ENCODE results near the gene TMC1.
"Not testable (repeated sequence)": the region's sequence is repeated elsewhere in the genome, so short reads cannot be mapped to it uniquely, and the experiment has no call there.

TMC1 gene

GRCh38 chr9:72827950-72828731 is 306.7 kb downstream of the TMC1 start:
- DNase-seq, result no peak

GRCh38 chr9:72834994-72835393 is 313.6 kb downstream of the TMC1 start:
- DNase-seq, result no peak

GRCh38 chr9:72836790-72837189 is 315.4 kb downstream of the TMC1 start:
- DNase-seq, result no peak

- no peak for DNase-seq
Observed at GRCh38 chr9:72839085-72839484, 317.7 kb downstream of the TMC1 start.

GRCh38 chr9:72843520-72844439 is 322.4 kb downstream of the TMC1 start:
- DNase-seq, result no peak

GRCh38 chr9:72844440-72844768 is 323.0 kb downstream of the TMC1 start:
- no peak for DNase-seq

GRCh38 chr9:72845052-72845451 is 323.6 kb downstream of the TMC1 start:
- not testable (repeated sequence) for DNase-seq

- DNase-seq, result not testable (repeated sequence)
Observed at GRCh38 chr9:72850209-72850608, 328.8 kb downstream of the TMC1 start.

- DNase-seq, result no peak
Observed at GRCh38 chr9:72855321-72855720, 333.9 kb downstream of the TMC1 start.

- no peak for DNase-seq
Observed at GRCh38 chr9:72855890-72856523, 334.6 kb downstream of the TMC1 start.

GRCh38 chr9:72856972-72857623 is 335.7 kb downstream of the TMC1 start:
- peak; percentile 3 to 63 for DNase-seq

GRCh38 chr9:72857624-72857996 is 336.2 kb downstream of the TMC1 start:
- DNase-seq, result no peak

- DNase-seq, result no peak
Observed at GRCh38 chr9:72858089-72858912, 336.9 kb downstream of the TMC1 start.

- not testable (repeated sequence) for DNase-seq
Observed at GRCh38 chr9:72862788-72863187, 341.4 kb downstream of the TMC1 start.

GRCh38 chr9:72863456-72864094 is 342.2 kb downstream of the TMC1 start:
- no peak for DNase-seq

GRCh38 chr9:72864327-72864726 is 342.9 kb downstream of the TMC1 start:
- no peak for DNase-seq

- peak in 1 of 2 experiments; percentile 15 for DNase-seq
Observed at GRCh38 chr9:72871685-72872084, 350.3 kb downstream of the TMC1 start.

GRCh38 chr9:72872718-72873117 is 351.3 kb downstream of the TMC1 start:
- DNase-seq, result no peak

GRCh38 chr9:72873456-72873855 is 352.0 kb downstream of the TMC1 start:
- no peak for DNase-seq

- DNase-seq, result no peak
Observed at GRCh38 chr9:72874344-72874743, 352.9 kb downstream of the TMC1 start.

- DNase-seq, result no peak
Observed at GRCh38 chr9:72875221-72875620, 353.8 kb downstream of the TMC1 start.

- no peak for DNase-seq
Observed at GRCh38 chr9:72880821-72881220, 359.4 kb downstream of the TMC1 start.

Measured in SW 1271 (cell line).